GM12878 (cell line): ENCODE data around the gene DDX51. TPM values are rescaled to one million over a fixed set of nuclear protein-coding genes. Genes with fewer than 3 reads are reported as not detected.

Experiments used
- ASH2L ChIP-seq: fragments of 300-600, 200-600 bp; sonication (generic); IDR thresholded peaks from 2 replicates; pipeline ENCODE4 v1.6.1; 2017; ENCODE audit warnings: low read depth, mild to moderate bottlenecking, borderline replicate concordance
- E4F1 ChIP-seq: fragments of 450-650 bp; IDR thresholded peaks from 2 replicates; pipeline ENCODE4 v1.6.1; 2018; ENCODE audit warnings: borderline replicate concordance, mild to moderate bottlenecking; ENCODE audit not compliant: partially characterized antibody
- SMC3 ChIP-seq: IDR thresholded peaks from 2 replicates; pipeline ENCODE4 v1.6.1; 2011; ENCODE audit warnings: low read length, improper control_type of control experiment, borderline replicate concordance
- YBX1 ChIP-seq: fragments of 450-650 bp; IDR thresholded peaks from 2 replicates; pipeline ENCODE4 v1.6.1; 2016; ENCODE audit warnings: antibody characterized with exemption
- polyA plus RNA-seq, 11 experiments: library from polyadenylated mRNA; depleted of rRNA in 4 of 11; unstranded in 6 of 11; stranded (reverse) in 5 of 11; fragments of >200 nt; fragmentation: Nextera tagmentation in 4 of 11; fragmentation: Illumina TruSeq in 1 of 11; extraction: Ambion mirVana in 4 of 11; extraction: Trizol in 1 of 11; gene quantifications; 1 replicate in 1 of 11; 2 replicates in 10 of 11; pipeline versions ENCODE4 v1.2.1 to v1.2.3, GENCODE V29; 2011 to 2016; ENCODE audit warnings: inconsistent platforms in 2 of 11, missing spikeins in 2 of 11, low read depth in 1 of 11
- total RNA-seq, 4 experiments: library from RNA; depleted of rRNA in 3 of 4; stranded (reverse); fragments of >200 nt in 3 of 4; fragmentation: Illumina TruSeq in 1 of 4; extraction: Trizol in 1 of 4; gene quantifications; 2 replicates each; pipeline versions ENCODE4 v1.2.1 to v1.2.3, GENCODE V29; 2013 to 2021
- TF ChIP-seq, protein P1 (sequence below): fragments of 450-650 bp; IDR thresholded peaks from 2 replicates; pipeline ENCODE4 v1.6.1; 2017; ENCODE audit warnings: mild to moderate bottlenecking, low read depth, inconsistent platforms; ENCODE audit not compliant: poor library complexity, severe bottlenecking

DDX51 gene
- total and polyA plus RNA-seq, 10 of the 15 experiments (the other 5 are each of a cell fraction or from before 2014, with no cell fraction given): 0.97 to 29.1 (median 9.8) TPM

- TF ChIP-seq, protein P1, sequence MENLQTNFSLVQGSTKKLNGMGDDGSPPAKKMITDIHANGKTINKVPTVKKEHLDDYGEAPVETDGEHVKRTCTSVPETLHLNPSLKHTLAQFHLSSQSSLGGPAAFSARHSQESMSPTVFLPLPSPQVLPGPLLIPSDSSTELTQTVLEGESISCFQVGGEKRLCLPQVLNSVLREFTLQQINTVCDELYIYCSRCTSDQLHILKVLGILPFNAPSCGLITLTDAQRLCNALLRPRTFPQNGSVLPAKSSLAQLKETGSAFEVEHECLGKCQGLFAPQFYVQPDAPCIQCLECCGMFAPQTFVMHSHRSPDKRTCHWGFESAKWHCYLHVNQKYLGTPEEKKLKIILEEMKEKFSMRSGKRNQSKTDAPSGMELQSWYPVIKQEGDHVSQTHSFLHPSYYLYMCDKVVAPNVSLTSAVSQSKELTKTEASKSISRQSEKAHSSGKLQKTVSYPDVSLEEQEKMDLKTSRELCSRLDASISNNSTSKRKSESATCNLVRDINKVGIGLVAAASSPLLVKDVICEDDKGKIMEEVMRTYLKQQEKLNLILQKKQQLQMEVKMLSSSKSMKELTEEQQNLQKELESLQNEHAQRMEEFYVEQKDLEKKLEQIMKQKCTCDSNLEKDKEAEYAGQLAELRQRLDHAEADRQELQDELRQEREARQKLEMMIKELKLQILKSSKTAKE: no peak
- TF ChIP-seq E4F1: peak; percentile 53
- TF ChIP-seq YBX1: no peak
- no peak; the same call in 1 of the 2 replicates for TF ChIP-seq ASH2L
- TF ChIP-seq SMC3: no peak
Measured at GRCh38 chr12:132144115-132144809, at the start of gene DDX51, which contains the start of gene NOC4L (continued).
